Measurements from ENCODE around the gene TRIM41.

Gene TRIM41

DNA sequence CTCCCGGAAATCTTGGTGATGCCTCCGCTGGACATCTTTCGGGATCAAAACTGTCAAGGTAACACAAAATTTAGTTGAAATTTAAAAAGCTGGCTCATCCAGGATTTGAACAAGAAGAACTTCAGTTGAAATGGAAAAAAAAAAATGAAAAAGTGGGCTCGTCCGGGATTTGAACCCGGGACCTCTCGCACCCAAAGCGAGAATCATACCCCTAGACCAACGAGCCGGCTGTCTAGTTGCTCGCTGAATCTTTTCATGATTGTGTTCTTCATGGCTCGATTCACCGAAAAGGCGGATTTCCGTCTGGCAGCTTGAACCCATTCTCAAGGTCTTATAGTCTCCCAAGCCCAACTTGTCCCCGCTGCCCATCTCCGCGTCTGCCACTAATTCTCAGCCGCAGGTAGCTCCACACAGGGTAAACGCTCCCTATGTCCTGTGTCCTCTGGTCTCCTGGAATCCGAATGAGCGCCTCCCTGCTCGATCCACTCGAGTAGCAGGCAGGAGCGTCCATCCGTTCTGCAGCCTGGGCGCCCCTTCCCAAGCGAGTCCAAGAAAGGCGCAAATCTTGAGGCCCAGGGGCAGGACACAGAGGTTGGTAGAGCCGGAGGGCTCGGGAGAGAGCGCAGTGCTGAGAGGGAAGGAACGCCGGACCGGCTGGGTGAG lies 34.2 kb upstream of the TRIM41 start (continued):
- TF ChIP-seq, protein P1, sequence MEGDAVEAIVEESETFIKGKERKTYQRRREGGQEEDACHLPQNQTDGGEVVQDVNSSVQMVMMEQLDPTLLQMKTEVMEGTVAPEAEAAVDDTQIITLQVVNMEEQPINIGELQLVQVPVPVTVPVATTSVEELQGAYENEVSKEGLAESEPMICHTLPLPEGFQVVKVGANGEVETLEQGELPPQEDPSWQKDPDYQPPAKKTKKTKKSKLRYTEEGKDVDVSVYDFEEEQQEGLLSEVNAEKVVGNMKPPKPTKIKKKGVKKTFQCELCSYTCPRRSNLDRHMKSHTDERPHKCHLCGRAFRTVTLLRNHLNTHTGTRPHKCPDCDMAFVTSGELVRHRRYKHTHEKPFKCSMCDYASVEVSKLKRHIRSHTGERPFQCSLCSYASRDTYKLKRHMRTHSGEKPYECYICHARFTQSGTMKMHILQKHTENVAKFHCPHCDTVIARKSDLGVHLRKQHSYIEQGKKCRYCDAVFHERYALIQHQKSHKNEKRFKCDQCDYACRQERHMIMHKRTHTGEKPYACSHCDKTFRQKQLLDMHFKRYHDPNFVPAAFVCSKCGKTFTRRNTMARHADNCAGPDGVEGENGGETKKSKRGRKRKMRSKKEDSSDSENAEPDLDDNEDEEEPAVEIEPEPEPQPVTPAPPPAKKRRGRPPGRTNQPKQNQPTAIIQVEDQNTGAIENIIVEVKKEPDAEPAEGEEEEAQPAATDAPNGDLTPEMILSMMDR (tag by site-specific recombination; IDR thresholded peaks at IDR 0.05) = peak; percentile 78; the same call in 1 of the 2 replicates
- TF ChIP-seq, protein P2, sequence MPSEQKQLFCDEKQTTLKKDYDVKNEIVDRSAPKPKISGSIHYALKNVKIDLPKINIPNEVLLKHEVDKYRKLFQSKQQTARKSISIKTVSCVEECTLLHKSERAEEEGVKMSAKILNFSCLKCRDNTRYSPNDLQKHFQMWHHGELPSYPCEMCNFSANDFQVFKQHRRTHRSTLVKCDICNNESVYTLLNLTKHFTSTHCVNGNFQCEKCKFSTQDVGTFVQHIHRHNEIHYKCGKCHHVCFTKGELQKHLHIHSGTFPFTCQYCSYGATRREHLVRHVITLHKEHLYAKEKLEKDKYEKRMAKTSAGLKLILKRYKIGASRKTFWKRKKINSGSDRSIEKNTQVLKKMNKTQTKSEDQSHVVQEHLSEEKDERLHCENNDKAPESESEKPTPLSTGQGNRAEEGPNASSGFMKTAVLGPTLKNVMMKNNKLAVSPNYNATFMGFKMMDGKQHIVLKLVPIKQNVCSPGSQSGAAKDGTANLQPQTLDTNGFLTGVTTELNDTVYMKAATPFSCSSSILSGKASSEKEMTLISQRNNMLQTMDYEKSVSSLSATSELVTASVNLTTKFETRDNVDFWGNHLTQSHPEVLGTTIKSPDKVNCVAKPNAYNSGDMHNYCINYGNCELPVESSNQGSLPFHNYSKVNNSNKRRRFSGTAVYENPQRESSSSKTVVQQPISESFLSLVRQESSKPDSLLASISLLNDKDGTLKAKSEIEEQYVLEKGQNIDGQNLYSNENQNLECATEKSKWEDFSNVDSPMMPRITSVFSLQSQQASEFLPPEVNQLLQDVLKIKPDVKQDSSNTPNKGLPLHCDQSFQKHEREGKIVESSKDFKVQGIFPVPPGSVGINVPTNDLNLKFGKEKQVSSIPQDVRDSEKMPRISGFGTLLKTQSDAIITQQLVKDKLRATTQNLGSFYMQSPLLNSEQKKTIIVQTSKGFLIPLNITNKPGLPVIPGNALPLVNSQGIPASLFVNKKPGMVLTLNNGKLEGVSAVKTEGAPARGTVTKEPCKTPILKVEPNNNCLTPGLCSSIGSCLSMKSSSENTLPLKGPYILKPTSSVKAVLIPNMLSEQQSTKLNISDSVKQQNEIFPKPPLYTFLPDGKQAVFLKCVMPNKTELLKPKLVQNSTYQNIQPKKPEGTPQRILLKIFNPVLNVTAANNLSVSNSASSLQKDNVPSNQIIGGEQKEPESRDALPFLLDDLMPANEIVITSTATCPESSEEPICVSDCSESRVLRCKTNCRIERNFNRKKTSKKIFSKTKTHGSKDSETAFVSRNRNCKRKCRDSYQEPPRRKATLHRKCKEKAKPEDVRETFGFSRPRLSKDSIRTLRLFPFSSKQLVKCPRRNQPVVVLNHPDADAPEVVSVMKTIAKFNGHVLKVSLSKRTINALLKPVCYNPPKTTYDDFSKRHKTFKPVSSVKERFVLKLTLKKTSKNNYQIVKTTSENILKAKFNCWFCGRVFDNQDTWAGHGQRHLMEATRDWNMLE (tag by site-specific recombination; conservative IDR thresholded peaks at IDR 0.05; ENCODE audit: low read depth) = no peak
- TF ChIP-seq ZNF114 (tag by site-specific recombination; IDR thresholded peaks at IDR 0.05) (no peak), ZNF626 (tag by site-specific recombination; IDR thresholded peaks at IDR 0.05) (no peak), ZNF155 (tag by site-specific recombination; IDR thresholded peaks at IDR 0.05) (no peak), ZXDB (tag by site-specific recombination; IDR thresholded peaks at IDR 0.05) (peak; percentile 8), GLI2 (tag by site-specific recombination; IDR thresholded peaks at IDR 0.05; ENCODE audit: borderline replicate concordance, low read depth) (no peak), ZNF223 (tag by site-specific recombination; IDR thresholded peaks at IDR 0.05) (no peak), ZNF140 (tag by site-specific recombination; IDR thresholded peaks at IDR 0.05) (no peak), ZNF19 (tag by site-specific recombination; IDR thresholded peaks at IDR 0.05; ENCODE audit: low read depth) (no peak), ZNF76 (tag by site-specific recombination; IDR thresholded peaks at IDR 0.05; ENCODE audit: borderline replicate concordance, low read depth) (no peak), KLF7 (tag by site-specific recombination; IDR thresholded peaks at IDR 0.05; ENCODE audit: borderline replicate concordance) (no peak), ZBTB8A (tag by site-specific recombination; IDR thresholded peaks at IDR 0.05) (peak; percentile 93), SCRT2 (tag by site-specific recombination; IDR thresholded peaks at IDR 0.05) (peak; percentile 62), GFI1B (tag by site-specific recombination; IDR thresholded peaks at IDR 0.05) (no peak), ZNF433 (tag by site-specific recombination; IDR thresholded peaks at IDR 0.05; ENCODE audit: low read depth) (no peak), HOXD13 (CRISPR knock-in tag; IDR thresholded peaks at IDR 0.05; ENCODE audit: borderline replicate concordance) (no peak)
- TF ChIP-seq, protein P3, sequence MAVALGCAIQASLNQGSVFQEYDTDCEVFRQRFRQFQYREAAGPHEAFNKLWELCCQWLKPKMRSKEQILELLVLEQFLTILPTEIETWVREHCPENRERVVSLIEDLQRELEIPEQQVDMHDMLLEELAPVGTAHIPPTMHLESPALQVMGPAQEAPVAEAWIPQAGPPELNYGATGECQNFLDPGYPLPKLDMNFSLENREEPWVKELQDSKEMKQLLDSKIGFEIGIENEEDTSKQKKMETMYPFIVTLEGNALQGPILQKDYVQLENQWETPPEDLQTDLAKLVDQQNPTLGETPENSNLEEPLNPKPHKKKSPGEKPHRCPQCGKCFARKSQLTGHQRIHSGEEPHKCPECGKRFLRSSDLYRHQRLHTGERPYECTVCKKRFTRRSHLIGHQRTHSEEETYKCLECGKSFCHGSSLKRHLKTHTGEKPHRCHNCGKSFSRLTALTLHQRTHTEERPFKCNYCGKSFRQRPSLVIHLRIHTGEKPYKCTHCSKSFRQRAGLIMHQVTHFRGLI (tag by site-specific recombination; IDR thresholded peaks at IDR 0.05) = peak; percentile 81
- TF ChIP-seq, protein P4, sequence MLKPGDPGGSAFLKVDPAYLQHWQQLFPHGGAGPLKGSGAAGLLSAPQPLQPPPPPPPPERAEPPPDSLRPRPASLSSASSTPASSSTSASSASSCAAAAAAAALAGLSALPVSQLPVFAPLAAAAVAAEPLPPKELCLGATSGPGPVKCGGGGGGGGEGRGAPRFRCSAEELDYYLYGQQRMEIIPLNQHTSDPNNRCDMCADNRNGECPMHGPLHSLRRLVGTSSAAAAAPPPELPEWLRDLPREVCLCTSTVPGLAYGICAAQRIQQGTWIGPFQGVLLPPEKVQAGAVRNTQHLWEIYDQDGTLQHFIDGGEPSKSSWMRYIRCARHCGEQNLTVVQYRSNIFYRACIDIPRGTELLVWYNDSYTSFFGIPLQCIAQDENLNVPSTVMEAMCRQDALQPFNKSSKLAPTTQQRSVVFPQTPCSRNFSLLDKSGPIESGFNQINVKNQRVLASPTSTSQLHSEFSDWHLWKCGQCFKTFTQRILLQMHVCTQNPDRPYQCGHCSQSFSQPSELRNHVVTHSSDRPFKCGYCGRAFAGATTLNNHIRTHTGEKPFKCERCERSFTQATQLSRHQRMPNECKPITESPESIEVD (tag by site-specific recombination; IDR thresholded peaks at IDR 0.05) = no peak
- TF ChIP-seq, protein P5, sequence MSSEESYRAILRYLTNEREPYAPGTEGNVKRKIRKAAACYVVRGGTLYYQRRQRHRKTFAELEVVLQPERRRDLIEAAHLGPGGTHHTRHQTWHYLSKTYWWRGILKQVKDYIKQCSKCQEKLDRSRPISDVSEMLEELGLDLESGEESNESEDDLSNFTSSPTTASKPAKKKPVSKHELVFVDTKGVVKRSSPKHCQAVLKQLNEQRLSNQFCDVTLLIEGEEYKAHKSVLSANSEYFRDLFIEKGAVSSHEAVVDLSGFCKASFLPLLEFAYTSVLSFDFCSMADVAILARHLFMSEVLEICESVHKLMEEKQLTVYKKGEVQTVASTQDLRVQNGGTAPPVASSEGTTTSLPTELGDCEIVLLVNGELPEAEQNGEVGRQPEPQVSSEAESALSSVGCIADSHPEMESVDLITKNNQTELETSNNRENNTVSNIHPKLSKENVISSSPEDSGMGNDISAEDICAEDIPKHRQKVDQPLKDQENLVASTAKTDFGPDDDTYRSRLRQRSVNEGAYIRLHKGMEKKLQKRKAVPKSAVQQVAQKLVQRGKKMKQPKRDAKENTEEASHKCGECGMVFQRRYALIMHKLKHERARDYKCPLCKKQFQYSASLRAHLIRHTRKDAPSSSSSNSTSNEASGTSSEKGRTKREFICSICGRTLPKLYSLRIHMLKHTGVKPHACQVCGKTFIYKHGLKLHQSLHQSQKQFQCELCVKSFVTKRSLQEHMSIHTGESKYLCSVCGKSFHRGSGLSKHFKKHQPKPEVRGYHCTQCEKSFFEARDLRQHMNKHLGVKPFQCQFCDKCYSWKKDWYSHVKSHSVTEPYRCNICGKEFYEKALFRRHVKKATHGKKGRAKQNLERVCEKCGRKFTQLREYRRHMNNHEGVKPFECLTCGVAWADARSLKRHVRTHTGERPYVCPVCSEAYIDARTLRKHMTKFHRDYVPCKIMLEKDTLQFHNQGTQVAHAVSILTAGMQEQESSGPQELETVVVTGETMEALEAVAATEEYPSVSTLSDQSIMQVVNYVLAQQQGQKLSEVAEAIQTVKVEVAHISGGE (tag by site-specific recombination; conservative IDR thresholded peaks at IDR 0.05; ENCODE audit: low read depth) = peak; percentile 20; the same call in 1 of the 2 replicates
- TF ChIP-seq, protein P6, sequence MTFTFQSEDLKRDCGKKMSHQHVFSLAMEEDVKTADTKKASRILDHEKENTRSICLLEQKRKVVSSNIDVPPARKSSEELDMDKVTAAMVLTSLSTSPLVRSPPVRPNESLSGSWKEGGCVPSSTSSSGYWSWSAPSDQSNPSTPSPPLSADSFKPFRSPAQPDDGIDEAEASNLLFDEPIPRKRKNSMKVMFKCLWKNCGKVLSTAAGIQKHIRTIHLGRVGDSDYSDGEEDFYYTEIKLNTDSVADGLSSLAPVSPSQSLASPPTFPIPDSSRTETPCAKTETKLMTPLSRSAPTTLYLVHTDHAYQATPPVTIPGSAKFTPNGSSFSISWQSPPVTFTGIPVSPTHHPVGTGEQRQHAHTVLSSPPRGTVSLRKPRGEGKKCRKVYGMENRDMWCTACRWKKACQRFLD (tag by site-specific recombination; IDR thresholded peaks at IDR 0.05) = no peak
- TF ChIP-seq, protein P7, sequence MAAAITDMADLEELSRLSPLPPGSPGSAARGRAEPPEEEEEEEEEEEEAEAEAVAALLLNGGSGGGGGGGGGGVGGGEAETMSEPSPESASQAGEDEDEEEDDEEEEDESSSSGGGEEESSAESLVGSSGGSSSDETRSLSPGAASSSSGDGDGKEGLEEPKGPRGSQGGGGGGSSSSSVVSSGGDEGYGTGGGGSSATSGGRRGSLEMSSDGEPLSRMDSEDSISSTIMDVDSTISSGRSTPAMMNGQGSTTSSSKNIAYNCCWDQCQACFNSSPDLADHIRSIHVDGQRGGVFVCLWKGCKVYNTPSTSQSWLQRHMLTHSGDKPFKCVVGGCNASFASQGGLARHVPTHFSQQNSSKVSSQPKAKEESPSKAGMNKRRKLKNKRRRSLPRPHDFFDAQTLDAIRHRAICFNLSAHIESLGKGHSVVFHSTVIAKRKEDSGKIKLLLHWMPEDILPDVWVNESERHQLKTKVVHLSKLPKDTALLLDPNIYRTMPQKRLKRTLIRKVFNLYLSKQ (tag by site-specific recombination; IDR thresholded peaks at IDR 0.05; ENCODE audit: borderline replicate concordance) = no peak
